ENCODE data around the gene NASP.

- TF ChIP-seq CTCF (IDR thresholded peaks at IDR 0.05), result no peak
- no peak for TF ChIP-seq POLR2A (IDR thresholded peaks at IDR 0.05)
Observed at GRCh38 chr1:45573231-45573804, 10.5 kb upstream of the NASP start.
